Gastroesophageal sphincter (tissue), 3 donors: ENCODE results near the gene PHF2.

Source experiments
- CTCF ChIP-seq, 4 experiments: fragments of 200-600 bp in 2 of 4; fragments of 450-650 bp in 2 of 4; sonication (generic) in 1 of 4; IDR thresholded peaks; one replicate each; pipeline ENCODE4 v1.5.1; 2017 to 2019; ENCODE audit warnings: antibody characterized with exemption in 4 of 4, mild to moderate bottlenecking in 2 of 4, moderate library complexity in 2 of 4
- EP300 ChIP-seq: sonication (generic); formaldehyde crosslinking; IDR thresholded peaks from one replicate; pipeline ENCODE4 v1.6.1; 2017; ENCODE audit warnings: antibody characterized with exemption, mild to moderate bottlenecking
- POLR2A ChIP-seq, 2 donors: fragments of 450-650 bp; IDR thresholded peaks; one replicate each; pipeline ENCODE4 v1.6.1; 2017; ENCODE audit warnings: antibody characterized with exemption in 2 of 2, mild to moderate bottlenecking in 2 of 2, moderate library complexity in 1 of 2

GRCh38 chr9:93606187-93606586 is 29.8 kb downstream of the PHF2 start:
- TF ChIP-seq CTCF (IDR thresholded peaks at IDR 0.05) (no peak), POLR2A (IDR thresholded peaks at IDR 0.05) (no peak), EP300 (no peak)
